NB4 (cell line): ENCODE measurements around the gene AKR1B1.

Experiments
- DNase-seq: peaks from one replicate; pipeline ENCODE4 v3.0.0; 2010; ENCODE audit warnings: low read depth
- H3K4me3 ChIP-seq: one replicate; pipeline ENCODE4 v1.5.1; 2011; ENCODE audit warnings: mild to moderate bottlenecking, low read depth, low read length, moderate library complexity
- CTCF ChIP-seq: IDR thresholded peaks from one replicate; pipeline ENCODE4 v1.5.1; 2012; ENCODE audit warnings: low read depth, low read length
- MAX ChIP-seq: IDR thresholded peaks from 2 replicates; pipeline ENCODE4 v1.6.1; 2011; ENCODE audit warnings: low read depth, low read length
- MYC ChIP-seq: IDR thresholded peaks from 2 replicates; pipeline ENCODE4 v1.6.1; 2011; ENCODE audit warnings: low read depth, low read length
- POLR2A ChIP-seq: IDR thresholded peaks from 2 replicates; pipeline ENCODE4 v1.6.1; 2011; ENCODE audit warnings: mild to moderate bottlenecking; ENCODE audit not compliant: insufficient read length; ENCODE audit errors: extremely low read depth

The AKR1B1 gene

GRCh38 chr7:134427896-134428295 is 31.0 kb downstream of the AKR1B1 start:
- DNase-seq: no peak
- TF ChIP-seq CTCF (no peak), MAX (no peak), POLR2A (no peak), MYC (no peak)
- H3K4me3 ChIP-seq: no peak overlapping the region

- H3K4me3 ChIP-seq: no peak overlapping the region
- TF ChIP-seq MYC (no peak), CTCF (no peak), POLR2A (no peak), MAX (no peak)
- DNase-seq: no peak
Measured at GRCh38 chr7:134425777-134426176, 33.1 kb downstream of the AKR1B1 start.

GRCh38 chr7:134422638-134423037 is 36.3 kb downstream of the AKR1B1 start:
- TF ChIP-seq POLR2A (no peak), CTCF (no peak)
- H3K4me3 ChIP-seq: no peak overlapping the region
- no peak for DNase-seq

GRCh38 chr7:134422008-134422407 is 36.9 kb downstream of the AKR1B1 start:
- H3K4me3 ChIP-seq: no peak overlapping the region
- no peak for DNase-seq
- TF ChIP-seq CTCF: no peak
- TF ChIP-seq MYC: no peak
- no peak for TF ChIP-seq POLR2A
- no peak for TF ChIP-seq MAX

GRCh38 chr7:134420424-134421125 is 38.3 kb downstream of the AKR1B1 start:
- H3K4me3 ChIP-seq: no peak overlapping the region
- peak; percentile 61 for DNase-seq
- TF ChIP-seq CTCF (peak; percentile 67), MAX (no peak)

GRCh38 chr7:134419875-134420274 is 39.0 kb downstream of the AKR1B1 start:
- H3K4me3 ChIP-seq: no peak overlapping the region
- no peak for DNase-seq
- no peak for TF ChIP-seq CTCF
- no peak for TF ChIP-seq POLR2A
- no peak for TF ChIP-seq MYC
- TF ChIP-seq MAX: no peak
